ENCODE data around the gene PTPRD.

Gene PTPRD

DNA sequence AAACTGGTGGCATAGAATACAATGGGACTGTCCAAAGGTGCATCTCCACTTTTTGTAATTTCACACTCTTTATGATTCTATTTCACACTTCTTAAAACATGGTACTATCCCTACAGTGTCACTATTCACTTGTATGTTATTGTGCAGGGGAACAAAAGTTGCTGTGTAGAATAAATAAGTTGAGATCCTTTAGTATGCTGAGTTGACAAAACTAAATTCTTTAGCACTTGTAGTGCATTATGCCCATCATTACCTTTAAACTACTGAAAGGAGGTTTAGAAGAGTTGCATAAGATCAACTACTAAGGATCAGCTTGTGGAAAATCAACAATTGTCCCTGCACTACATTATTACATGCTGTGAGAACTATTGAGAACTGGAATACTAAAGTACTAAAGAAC, 1380.9 kb downstream of the PTPRD start:
- DNase-seq = no peak

DNA sequence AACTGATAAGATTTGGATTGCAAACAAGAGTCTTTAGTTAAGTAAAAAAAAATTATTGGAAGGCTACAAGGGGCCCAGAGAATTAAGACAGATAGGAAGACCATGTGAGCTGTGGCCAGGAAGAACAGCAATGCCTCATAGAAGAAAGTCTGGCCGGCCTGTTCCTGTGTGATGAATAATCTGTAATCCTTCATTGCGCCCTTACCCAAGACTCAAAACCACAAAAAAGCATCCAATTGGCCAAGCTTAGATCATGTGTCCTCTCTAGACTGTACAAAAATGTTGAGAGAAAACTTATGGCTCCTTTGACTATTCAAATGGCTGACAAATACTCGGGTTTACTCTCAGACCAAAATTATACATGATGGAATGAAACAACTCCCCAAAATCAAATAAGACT, 1383.5 kb downstream of the PTPRD start:
- DNase-seq = no peak

DNA sequence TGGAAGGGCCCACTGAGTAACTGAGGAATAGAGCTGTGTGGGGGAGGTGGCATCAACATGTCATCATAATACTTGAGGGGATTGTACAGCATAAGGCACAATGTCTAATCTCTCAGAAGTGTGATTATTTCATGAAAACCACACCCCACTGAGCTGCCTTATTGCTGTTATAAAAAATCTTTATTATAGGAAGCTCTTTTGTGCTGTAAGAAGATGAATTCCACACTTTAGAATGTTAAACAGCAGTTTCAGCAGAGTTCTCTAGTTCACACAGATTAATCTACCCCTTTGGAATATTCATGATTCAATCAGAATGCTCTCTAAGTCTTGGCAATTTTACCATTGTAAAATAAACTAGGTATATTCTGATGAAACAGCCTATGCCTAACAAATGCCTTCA, 1389.6 kb downstream of the PTPRD start:
- no peak for DNase-seq

DNA sequence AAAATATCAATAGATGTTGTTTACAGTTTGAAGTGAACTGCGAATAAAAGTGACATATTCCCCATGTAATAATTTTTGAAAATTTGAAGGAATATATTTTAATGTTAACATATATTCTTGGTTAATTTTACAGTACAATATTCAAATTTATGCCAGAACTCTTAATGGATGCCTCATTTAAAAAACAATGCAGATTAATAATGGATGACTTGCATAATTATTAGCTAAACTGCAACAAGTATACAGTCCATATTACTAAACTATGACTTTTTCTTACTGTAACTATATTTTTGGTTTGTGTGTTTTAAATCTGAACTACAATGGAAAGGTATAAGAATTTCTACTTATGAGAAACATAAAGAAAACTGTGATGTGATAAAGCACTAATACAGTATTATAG, 1390.1 kb downstream of the PTPRD start:
- DNase-seq = no peak

DNA sequence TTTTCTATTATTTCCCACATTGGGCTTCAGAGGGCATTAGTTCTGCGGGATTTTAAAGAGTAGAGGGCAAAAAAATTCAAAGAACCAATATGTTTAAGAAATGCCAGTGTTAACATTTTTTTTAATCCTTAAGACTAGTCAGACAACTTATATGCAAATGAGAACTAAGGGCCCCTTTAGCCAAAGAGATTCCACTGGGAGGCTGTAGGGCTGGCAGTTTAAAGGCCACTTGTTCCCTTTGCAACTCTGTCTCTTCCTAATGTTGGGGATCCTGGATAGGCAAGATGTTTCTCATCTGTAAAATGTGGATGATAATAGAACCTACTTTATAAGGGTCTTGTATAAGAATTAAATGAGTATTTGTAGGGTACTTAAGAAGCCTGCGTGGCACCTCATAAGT, 1395.9 kb downstream of the PTPRD start:
- DNase-seq = no peak

DNA sequence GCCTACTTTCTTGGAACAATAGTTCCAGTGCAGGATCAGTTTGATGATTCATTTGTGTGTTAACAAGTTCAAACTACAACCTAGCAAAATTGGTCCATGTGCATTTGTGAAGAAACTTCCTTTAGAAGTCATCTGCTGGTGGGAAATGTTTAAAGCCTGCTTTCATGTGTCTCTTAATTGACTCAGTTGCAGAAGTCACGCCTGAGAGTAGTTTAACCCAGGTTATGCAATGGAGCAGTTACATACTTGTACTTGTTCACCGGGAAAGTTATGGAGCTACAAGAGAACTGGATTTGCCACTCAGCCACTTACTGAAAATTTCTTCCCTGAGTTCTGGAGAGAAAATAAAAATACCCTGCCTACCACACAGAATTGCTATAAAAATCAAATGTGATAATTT, 1397.8 kb downstream of the PTPRD start:
- DNase-seq = no peak

DNA sequence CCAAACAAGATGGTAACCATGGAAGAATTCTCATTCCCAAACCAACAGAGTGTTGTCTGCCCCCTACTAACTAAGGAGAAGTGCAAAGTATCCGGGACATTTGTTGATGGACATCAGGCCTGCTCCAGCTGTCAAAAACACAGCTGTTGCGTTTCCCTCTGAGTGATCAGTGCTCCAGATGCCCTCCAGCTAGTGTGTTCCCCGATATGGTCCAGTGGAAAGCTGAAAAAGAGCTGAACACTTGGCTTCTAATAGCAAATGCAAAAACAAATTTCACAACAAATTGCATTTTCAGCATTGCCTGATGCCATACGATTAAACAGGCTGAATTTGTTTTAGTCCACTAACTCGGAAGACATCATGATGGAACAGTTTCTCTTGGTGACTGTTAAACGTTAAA, 1398.7 kb downstream of the PTPRD start:
- DNase-seq = no peak

DNA sequence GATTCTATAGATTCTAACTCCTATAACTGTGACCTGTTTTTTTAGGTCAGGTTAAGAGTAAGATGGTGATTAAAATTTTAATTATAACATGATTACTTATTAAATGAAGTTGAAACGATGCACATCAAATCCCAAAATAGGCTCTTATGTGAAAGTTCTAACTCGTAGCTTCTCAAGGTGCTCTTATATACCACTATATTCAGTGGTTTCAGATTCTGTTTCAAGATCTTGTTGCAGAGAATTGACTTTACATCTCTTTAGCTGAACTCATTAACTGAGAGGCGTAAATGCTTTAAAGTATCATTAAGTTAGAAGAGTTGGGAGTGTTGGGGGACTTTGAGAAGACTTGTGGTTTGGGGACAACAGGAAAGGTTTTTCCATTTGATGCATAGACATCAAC, 1399.8 kb downstream of the PTPRD start:
- no peak for DNase-seq

DNA sequence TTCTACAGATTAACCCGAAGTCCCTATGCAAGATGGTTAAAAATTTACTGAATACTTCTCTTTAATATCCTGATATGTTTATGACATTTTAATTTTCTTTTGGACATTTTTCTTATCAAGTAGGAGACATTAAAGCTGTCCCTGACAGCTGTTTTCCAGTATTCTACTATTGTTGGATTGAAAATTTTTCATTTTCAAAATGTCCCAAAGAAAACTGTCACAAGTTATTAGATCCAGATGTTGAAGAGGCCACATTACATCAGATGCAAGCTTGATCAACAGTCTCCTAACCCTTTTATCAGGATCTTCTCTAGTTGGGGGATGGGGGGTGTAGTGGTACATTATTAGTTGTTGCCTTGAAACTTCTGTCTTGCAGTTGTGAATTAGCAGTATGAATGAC, 1410.5 kb downstream of the PTPRD start:
- DNase-seq = no peak

DNA sequence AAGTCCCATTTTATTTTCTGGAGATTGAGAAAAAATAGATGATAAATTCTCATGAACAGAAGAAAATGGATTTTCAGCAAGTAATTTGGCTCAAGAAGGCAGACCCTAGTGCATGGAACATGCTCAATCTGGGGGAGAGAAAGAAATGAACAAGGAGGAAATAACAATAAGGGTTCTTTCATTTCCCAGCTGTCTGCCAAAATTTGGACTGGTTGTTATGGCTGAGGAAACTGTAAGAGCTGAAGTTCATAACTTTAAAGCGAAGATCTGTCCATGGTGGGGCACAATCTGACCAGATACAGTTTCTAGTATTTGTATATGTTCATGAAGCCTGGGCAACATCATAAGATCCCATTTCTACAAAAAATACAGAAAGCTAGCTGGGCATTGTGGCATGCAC, 1426.7 kb downstream of the PTPRD start:
- DNase-seq = no peak

DNA sequence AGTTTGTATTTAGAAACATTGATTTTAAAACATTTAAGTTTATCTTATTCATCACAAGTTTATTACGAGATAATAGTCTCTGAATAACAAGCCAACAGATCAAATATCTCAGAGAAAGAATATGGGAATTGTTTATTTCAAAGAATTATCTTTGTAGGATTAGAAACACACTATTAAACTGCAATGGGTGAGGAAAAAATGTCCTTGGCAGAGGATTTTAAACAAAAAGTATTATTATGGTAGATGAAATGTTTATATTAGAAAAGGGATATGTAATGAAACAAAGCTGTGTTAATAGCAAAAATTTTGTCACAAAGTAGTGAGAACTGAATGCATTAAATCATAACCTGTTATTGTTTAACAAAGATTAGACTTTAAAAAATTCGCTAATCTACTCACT, 1430.4 kb downstream of the PTPRD start:
- no peak for DNase-seq

DNA sequence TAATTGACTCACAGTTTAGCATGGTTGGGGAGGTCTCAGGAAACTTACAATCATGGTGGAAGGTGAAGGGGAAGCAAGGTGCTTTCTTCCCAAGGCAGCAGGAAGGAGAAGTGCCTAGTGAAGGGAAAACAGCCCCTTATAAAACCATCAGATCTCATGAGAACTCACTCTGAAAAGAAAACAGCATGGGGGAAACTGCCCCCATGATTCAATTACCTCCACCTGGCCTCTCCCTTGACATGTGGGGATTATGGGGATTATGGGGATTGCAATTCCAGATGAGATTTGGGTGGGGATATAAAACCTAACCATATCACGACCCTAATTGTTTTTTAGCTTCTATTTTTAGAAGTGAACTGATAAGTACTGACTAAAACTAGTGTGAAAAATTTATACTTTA, 1435.7 kb downstream of the PTPRD start:
- DNase-seq = no peak

DNA sequence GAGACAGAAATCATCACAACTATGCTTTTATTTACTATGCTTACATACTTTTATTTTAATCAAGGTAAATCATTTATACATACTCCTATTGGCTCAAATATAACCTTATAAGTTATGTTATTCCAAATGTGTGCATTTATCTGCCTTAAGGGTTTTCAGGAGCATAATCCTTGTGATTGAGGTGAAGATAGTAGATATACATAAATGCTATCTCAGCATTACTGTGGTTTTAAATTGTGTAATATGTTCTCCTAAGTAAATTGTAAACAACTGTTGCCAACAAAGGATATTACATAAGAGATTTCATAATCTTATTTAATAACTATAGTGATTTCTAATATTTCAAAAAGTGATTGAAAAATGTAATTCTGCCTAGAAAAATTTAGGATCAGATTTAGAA, 1438.4 kb downstream of the PTPRD start:
- no peak for DNase-seq

DNA sequence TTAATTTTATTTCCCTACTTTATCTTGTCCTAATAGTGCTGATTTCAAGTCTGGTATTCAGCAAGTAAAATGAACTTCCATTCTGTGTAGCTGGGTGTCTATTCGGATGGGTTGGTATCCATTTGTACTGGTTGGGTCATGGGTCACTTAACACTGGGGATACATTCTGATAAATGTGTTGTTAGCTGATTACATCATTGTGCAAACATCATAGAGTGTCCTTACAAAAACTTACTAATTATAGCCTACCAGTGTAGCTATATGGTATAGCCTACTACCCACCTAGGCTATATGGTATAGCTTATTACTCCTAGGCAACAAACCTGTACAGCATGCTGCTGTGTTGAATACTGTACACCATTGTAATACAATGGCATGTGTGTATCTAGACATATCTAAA, 1439.5 kb downstream of the PTPRD start:
- DNase-seq = no peak

DNA sequence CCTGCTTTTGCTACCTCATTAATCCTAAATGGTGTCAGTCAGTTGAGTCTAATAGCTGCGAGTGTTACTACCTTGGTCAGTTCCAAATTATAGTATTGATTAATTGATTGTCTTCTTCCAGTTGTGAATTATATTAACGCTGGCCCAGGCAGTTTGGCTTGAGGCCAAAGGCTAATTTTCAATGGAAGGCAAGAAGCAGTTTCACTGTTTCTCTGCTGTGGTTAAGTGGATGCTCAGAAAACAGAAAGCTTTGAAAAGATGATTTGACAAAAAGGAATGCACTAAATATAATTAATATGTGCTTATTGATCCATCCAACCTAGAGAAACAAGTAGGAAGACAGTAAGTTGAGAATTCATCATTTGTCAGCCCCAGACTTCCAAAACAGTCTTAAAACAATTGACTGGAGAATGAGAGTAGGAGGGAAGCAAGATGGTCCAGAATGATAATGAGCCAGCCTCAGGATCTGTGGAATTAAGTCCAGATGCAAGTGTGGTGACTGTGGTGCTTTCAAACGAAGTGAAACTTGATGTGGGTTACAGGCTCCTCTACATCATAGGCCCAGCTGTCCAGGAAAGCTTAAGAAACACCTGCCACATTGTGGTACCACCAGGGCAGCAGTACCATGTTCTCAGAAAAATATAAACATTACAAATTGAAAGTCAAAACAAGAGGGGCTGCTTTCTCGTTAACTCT, 1442.2 kb downstream of the PTPRD start:
- DNase-seq = no peak

DNA sequence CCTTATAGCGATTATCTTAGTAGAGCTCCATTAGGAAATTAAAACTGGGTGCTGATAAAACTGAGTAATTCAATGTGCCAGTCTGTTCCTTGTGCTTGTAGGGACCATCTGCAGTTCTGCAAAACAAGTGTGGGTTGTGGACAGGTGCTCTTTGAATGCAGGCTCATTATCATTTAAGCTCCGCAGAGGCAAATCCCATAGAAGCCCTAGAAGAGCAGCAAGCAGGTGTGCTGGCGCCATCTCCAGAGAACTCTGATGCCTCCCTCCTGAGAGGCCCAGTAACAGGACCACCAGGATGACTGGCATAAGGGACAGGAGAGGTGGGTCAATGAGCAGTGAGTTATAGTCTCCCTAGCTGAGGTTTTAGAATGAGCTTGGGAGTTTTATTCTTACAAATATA, 1470.8 kb downstream of the PTPRD start:
- DNase-seq = no peak

DNA sequence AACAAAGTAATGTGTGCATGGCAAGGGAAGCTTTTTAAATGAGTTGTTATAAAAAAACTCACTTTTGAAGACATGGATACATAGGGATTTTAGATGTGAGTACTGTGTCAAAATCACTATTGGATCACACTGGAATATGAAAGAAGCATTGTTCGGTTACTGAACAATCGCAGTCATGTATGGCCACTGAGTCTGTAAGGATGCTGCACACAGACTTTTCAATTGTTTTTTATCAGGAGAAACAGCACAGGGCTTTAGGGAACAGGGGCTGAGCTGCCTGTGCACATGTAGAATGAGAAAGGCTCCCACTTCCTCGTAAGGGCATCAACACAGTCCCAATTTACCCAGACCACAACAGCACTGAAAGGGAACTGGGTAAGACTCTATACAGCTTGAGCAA, 1479.3 kb downstream of the PTPRD start:
- DNase-seq = no peak

DNA sequence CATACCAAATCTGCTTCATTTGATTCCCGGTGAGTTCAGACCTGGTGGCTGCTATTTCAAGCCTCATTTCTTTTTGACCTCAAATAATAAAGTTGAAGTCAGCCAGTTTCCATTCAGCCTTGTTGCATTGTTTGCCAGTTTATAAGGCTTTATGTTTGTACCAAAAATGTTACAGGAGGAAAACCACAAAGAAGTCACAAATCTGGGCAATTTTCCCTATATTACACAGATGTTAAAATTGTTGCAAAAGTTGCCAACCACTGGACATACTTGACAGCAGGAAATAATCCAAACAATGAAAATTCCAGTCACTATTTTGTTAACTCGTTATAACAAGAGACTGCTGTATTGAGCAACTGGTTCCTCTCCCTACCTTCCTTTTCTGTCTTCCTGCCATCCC, 1488.2 kb downstream of the PTPRD start:
- no peak for DNase-seq

DNA sequence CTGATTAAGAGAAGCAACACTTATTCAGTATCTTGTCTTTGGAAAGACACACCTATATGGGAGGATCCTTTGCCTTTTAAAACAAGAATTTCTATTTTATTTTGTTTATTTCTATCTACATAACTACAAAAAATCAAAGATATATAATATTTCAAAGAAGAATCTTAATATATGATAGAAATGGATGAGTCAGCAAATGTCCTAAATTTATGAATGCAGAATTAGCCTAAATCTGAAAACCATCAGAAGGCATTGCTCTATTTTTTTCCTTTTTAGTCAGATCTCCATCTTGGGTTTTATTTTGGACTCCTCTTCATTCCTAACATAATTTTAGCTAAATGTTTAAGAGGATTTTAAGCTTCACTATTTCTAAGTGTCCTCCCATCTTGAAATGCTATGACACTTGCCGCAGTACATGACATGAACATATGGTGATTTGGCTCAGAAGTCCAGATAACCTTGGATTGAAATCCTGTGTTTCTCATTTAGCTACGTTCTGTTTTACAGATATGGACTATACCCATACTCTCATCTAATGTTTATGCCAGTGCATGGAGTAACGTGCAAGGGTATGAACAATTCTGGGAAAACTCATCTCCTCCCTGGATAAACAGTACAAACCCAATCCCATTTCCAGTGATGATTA, 1490.4 kb downstream of the PTPRD start:
- DNase-seq = no peak

DNA sequence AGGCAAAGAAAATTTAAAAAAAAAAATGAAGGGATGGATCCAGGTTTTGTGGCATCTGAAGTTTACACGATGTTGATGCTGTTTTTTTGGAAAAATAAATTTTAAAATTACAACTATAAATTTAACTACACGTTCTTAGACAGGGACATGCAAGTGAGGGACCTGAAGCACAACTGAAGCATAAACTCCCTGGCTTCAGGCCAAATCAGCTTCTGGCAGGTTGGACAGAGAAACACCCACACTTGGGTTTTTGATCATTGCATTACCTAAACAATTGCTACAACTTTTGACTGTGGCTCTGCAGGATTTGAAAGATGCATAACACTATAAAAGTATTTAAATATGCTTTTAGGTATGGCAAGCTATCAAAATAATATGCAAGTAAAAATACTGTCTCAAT, 1494.9 kb downstream of the PTPRD start:
- no peak for DNase-seq

DNA sequence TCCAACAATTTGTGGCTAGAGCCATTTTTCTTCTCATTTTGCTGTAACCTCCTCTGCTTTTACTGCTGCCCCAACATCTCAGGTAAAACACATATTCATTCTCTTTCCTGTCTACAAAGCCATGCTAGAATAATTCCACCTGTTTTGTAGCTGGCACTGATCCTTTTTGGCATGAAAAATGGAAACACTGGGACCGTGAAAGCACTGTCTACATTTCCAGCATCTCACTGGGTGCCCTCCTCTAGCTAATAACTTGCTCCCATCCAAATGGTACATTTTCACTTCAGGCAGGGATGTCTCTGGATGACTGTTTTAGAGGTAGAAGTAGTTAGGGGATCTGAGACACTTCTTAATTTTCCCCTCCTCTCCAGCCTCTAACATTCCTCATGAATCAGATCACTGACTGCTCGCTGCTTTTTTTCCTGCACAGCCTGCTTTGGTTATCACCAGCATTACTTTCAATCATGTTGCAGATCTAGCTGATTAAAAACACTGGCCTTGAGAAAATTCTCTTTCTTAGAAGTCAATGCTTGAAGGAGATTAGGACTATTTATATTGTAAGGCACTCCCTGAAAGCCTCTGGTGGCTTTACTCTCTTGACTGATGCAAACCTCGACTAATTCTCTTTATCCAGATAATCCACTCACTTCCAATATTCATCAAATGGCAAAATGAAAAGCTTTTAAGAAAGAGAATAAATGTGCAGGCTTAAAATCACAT, 1500.6 kb downstream of the PTPRD start:
- DNase-seq = no peak

DNA sequence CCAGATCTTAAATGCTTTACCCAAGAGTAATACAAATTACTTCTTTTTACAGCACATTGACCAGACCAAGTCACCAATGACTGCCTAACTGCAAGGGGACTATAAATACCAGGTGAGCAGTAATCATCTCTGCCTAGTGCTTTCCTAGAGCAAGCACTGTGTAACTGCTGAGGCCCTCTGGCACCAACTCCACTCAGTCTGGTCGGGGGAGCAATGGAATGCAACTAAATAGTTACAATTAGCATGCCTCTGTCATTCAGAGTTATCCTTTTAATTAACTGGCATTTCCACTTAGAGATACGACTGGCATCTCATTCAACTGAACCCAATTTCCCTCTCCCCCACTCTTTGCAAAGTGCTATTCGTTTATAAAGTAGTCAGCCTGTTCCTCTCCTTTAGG, 1504.2 kb downstream of the PTPRD start:
- DNase-seq = peak; percentile 5

DNA sequence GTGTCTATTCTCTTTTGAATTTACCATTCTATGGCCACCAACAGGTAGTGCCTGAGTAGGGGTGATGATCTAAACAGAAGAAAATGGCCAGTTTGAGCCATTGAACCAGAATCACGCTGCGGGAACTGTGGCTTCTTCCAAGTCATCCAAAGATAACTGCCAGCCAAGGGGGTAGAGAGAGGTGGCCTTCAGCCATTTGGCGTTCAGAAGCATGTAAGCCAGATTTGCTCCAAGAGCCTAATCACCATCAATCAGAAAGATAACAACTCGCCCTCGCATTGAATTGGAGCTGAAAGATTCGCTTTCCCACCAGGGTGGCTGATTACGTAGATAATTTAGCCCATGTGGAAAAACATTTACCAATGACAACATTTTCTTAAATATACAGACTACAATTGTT, 1510.5 kb downstream of the PTPRD start:
- no peak for DNase-seq

DNA sequence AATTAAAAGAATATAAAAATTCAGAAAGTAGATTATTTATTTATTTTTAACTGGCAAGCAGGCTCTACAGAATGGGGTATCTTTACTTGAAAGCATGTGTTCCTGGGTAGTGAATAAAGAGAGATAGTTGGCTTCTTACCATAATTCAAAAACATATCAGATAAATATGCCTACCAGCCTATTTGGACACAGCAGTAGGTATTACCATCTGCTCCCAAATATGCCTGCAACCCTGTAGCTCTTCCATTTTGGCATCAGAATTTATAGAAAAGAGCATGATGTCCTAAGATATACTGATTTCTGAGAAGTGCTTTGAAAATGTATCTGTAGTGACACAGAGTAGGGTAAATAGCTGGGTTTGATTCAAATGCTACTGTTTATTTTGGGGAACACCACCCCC, 1512.7 kb downstream of the PTPRD start:
- DNase-seq = no peak

DNA sequence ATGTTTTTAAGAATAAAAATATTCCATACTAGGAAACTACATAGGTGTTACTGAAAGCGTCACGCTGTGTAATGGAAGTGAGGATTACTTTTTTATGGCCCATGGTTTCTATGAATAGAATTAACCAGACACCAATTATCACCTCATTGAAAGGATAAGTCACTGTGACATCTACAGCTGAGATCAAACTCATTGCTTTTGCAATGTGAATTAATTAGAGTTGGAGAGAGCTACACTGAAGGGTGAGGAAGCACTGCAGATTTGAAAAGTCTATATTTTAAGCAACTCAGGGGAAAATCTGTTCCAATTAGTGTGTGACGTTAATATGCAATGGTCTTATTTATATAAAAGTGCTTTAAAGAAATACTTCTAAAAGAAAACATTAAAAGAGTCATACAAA, 1513.2 kb downstream of the PTPRD start:
- DNase-seq = no peak
